IPS-20b (cell line): ENCODE data around the gene NR3C1.

Experiments
- H3K27ac ChIP-seq: one replicate; pipeline ENCODE4 v1.5.1; 2013; ENCODE audit warnings: low read length
- H3K27me3 ChIP-seq: 2 replicates; pipeline ENCODE4 v1.6.1; 2013; ENCODE audit warnings: mild to moderate bottlenecking, low read length, inconsistent platforms; ENCODE audit not compliant: insufficient read depth
- H3K36me3 ChIP-seq: 2 replicates; pipeline ENCODE4 v1.6.1; 2013; ENCODE audit warnings: low read depth, mild to moderate bottlenecking, inconsistent platforms, low read length, moderate library complexity; ENCODE audit not compliant: insufficient read depth
- H3K4me1 ChIP-seq: 2 replicates; pipeline ENCODE4 v1.6.1; 2013; ENCODE audit warnings: mild to moderate bottlenecking, control low read depth, inconsistent platforms, low read length, moderate library complexity; ENCODE audit not compliant: insufficient read depth
- H3K4me3 ChIP-seq: 2 replicates; pipeline ENCODE4 v1.5.1; 2013; ENCODE audit warnings: mild to moderate bottlenecking, low read length, inconsistent platforms
- H3K9ac ChIP-seq: 2 replicates; pipeline ENCODE4 v1.6.1; 2013; ENCODE audit warnings: low read depth, mild to moderate bottlenecking, inconsistent platforms, low read length, moderate library complexity
- H3K9me3 ChIP-seq: 2 replicates; pipeline ENCODE4 v1.6.1; 2013; ENCODE audit warnings: mild to moderate bottlenecking, low read depth, low read length, inconsistent platforms; ENCODE audit not compliant: insufficient read depth

NR3C1 gene

GRCh38 chr5:143354025-143354424, 49.5 kb downstream of the NR3C1 start:
- Histone ChIP-seq H3K9ac (no peak overlapping the region), H3K4me1 (no peaks in the 10 kb centered on the region), H3K9me3 (no peaks in the 10 kb centered on the region), H3K36me3 (no peaks in the 10 kb centered on the region), H3K27ac (no peak overlapping the region), H3K27me3 (no peaks in the 10 kb centered on the region), H3K4me3 (no peak overlapping the region)

GRCh38 chr5:143352691-143353090, 50.8 kb downstream of the NR3C1 start:
- no peak overlapping the region for H3K27ac ChIP-seq
- H3K4me1 ChIP-seq, result no peaks in the 10 kb centered on the region
- H3K36me3 ChIP-seq, result no peaks in the 10 kb centered on the region
- no peaks in the 10 kb centered on the region for H3K27me3 ChIP-seq
- no peak overlapping the region for H3K9ac ChIP-seq
- H3K4me3 ChIP-seq, result no peak overlapping the region
- H3K9me3 ChIP-seq, result no peaks in the 10 kb centered on the region

GRCh38 chr5:143350751-143351602, 52.5 kb downstream of the NR3C1 start:
- Histone ChIP-seq H3K27ac (no peak overlapping the region), H3K4me1 (no peaks in the 10 kb centered on the region), H3K9ac (no peak overlapping the region), H3K4me3 (no peak overlapping the region), H3K9me3 (no peaks in the 10 kb centered on the region), H3K27me3 (no peaks in the 10 kb centered on the region), H3K36me3 (no peaks in the 10 kb centered on the region)

GRCh38 chr5:143350341-143350740, 53.1 kb downstream of the NR3C1 start:
- Histone ChIP-seq H3K4me1 (no peaks in the 10 kb centered on the region), H3K36me3 (no peaks in the 10 kb centered on the region), H3K9ac (no peak overlapping the region), H3K27ac (no peak overlapping the region), H3K9me3 (no peaks in the 10 kb centered on the region), H3K27me3 (no peaks in the 10 kb centered on the region), H3K4me3 (no peak overlapping the region)

GRCh38 chr5:143349177-143349576, 54.3 kb downstream of the NR3C1 start:
- Histone ChIP-seq H3K4me1 (no peaks in the 10 kb centered on the region), H3K27me3 (no peaks in the 10 kb centered on the region), H3K36me3 (no peaks in the 10 kb centered on the region), H3K4me3 (no peak overlapping the region), H3K9me3 (no peaks in the 10 kb centered on the region), H3K9ac (no peak overlapping the region), H3K27ac (no peak overlapping the region)

GRCh38 chr5:143347698-143348344, 55.7 kb downstream of the NR3C1 start:
- Histone ChIP-seq H3K9ac (no peak overlapping the region), H3K27me3 (no peaks in the 10 kb centered on the region), H3K9me3 (no peaks in the 10 kb centered on the region), H3K27ac (no peak overlapping the region), H3K4me3 (no peak overlapping the region), H3K36me3 (no peaks in the 10 kb centered on the region), H3K4me1 (no peaks in the 10 kb centered on the region)

GRCh38 chr5:143347046-143347445, 56.4 kb downstream of the NR3C1 start:
- Histone ChIP-seq H3K4me3 (no peak overlapping the region), H3K36me3 (no peaks in the 10 kb centered on the region), H3K9ac (no peak overlapping the region), H3K4me1 (no peaks in the 10 kb centered on the region), H3K9me3 (no peaks in the 10 kb centered on the region), H3K27me3 (no peaks in the 10 kb centered on the region), H3K27ac (no peak overlapping the region)

- Histone ChIP-seq H3K4me1 (no peaks in the 10 kb centered on the region), H3K27me3 (no peaks in the 10 kb centered on the region), H3K36me3 (no peaks in the 10 kb centered on the region), H3K9me3 (no peaks in the 10 kb centered on the region), H3K4me3 (no peak overlapping the region), H3K9ac (no peak overlapping the region), H3K27ac (no peak overlapping the region)
Observed at GRCh38 chr5:143345671-143346440, 57.6 kb downstream of the NR3C1 start.

GRCh38 chr5:143343042-143343441, 60.4 kb downstream of the NR3C1 start:
- no peaks in the 10 kb centered on the region for H3K27me3 ChIP-seq
- H3K4me1 ChIP-seq, result 0 out of 2 replicates have a peak, but pooled peaks cover 3% of the 10 kb centered on the region
- H3K4me3 ChIP-seq, result no peak overlapping the region
- no peaks in the 10 kb centered on the region for H3K9me3 ChIP-seq
- no peak overlapping the region for H3K9ac ChIP-seq
- no peak overlapping the region for H3K27ac ChIP-seq
- H3K36me3 ChIP-seq, result no peaks in the 10 kb centered on the region

GRCh38 chr5:143342607-143343006, 60.9 kb downstream of the NR3C1 start:
- Histone ChIP-seq H3K36me3 (no peaks in the 10 kb centered on the region), H3K27ac (no peak overlapping the region)

GRCh38 chr5:143341807-143342570, 61.5 kb downstream of the NR3C1 start:
- no peak overlapping the region for H3K27ac ChIP-seq
- no peaks in the 10 kb centered on the region for H3K9me3 ChIP-seq
- no peak overlapping the region for H3K9ac ChIP-seq
- H3K27me3 ChIP-seq, result no peaks in the 10 kb centered on the region
- no peak overlapping the region for H3K4me3 ChIP-seq
- H3K4me1 ChIP-seq, result 0 out of 2 replicates have a peak, but pooled peaks cover 3% of the 10 kb centered on the region
- H3K36me3 ChIP-seq, result no peaks in the 10 kb centered on the region

More at GRCh38 chr5:143342607-143343006, 60.9 kb downstream of the NR3C1 start:
- H3K9ac ChIP-seq, result no peak overlapping the region
- no peaks in the 10 kb centered on the region for H3K27me3 ChIP-seq
- H3K9me3 ChIP-seq, result no peaks in the 10 kb centered on the region
- H3K4me1 ChIP-seq, result 0 out of 2 replicates have a peak, but pooled peaks cover 3% of the 10 kb centered on the region
- H3K4me3 ChIP-seq, result no peak overlapping the region
